ENCODE data around the gene ACTN1. TPM values are rescaled to one million over a fixed set of nuclear protein-coding genes. Genes with fewer than 3 reads are reported as not detected.

ACTN1 gene
- total RNA-seq, 1 donor, result 447 TPM

- DNase-seq (ENCODE audit: insufficient read length, low spot score, missing footprints), result no peak
- Histone ChIP-seq H3K27me3 (ENCODE audit: insufficient read depth, low read length) (no peaks in the 10 kb centered on the region), H3K36me3 (ENCODE audit: insufficient read depth, low read length) (peaks cover 88% of the 10 kb centered on the region), H3K4me3 (ENCODE audit: insufficient read depth, low read length) (no peak overlapping the region), H2AFZ (ENCODE audit: low read length) (no peak overlapping the region), H3K9me3 (ENCODE audit: low read depth, low read length) (no peaks in the 10 kb centered on the region), H3K4me1 (ENCODE audit: insufficient read depth, low read length) (peaks cover 10% of the 10 kb centered on the region), H3K4me2 (ENCODE audit: insufficient read depth, low read length) (no peak overlapping the region), H3K79me2 (ENCODE audit: insufficient read depth, low read length) (peaks cover 94% of the 10 kb centered on the region), H3K27ac (ENCODE audit: low read depth, low read length) (no peak overlapping the region), H4K20me1 (ENCODE audit: insufficient read depth, low read length) (peaks cover 72% of the 10 kb centered on the region)
- no peak for TF ChIP-seq CTCF (IDR thresholded peaks at IDR 0.05; ENCODE audit: extremely low read depth, low read depth, low read length)
Observed at GRCh38 chr14:68908201-68908600, 70.9 kb downstream of the ACTN1 start.

- Histone ChIP-seq H3K4me1 (ENCODE audit: insufficient read depth, low read length) (no peaks in the 10 kb centered on the region), H2AFZ (ENCODE audit: low read length) (no peak overlapping the region), H3K4me2 (ENCODE audit: insufficient read depth, low read length) (no peak overlapping the region), H3K27ac (ENCODE audit: low read depth, low read length) (no peak overlapping the region), H3K36me3 (ENCODE audit: insufficient read depth, low read length) (peaks cover 93% of the 10 kb centered on the region), H3K9me3 (ENCODE audit: low read depth, low read length) (no peaks in the 10 kb centered on the region), H3K4me3 (ENCODE audit: insufficient read depth, low read length) (no peak overlapping the region), H4K20me1 (ENCODE audit: insufficient read depth, low read length) (peaks cover 75% of the 10 kb centered on the region), H3K79me2 (ENCODE audit: insufficient read depth, low read length) (peaks cover 93% of the 10 kb centered on the region), H3K27me3 (ENCODE audit: insufficient read depth, low read length) (no peaks in the 10 kb centered on the region)
- no peak for TF ChIP-seq CTCF (IDR thresholded peaks at IDR 0.05; ENCODE audit: extremely low read depth, low read depth, low read length)
- peak; percentile 21 for DNase-seq (ENCODE audit: insufficient read length, low spot score, missing footprints)
Observed at GRCh38 chr14:68906439-68906838, 72.7 kb downstream of the ACTN1 start.

GRCh38 chr14:68905107-68905895 is 73.8 kb downstream of the ACTN1 start:
- H3K4me1 ChIP-seq (ENCODE audit: insufficient read depth, low read length), result no peaks in the 10 kb centered on the region
- peaks cover 91% of the 10 kb centered on the region for H3K79me2 ChIP-seq (ENCODE audit: insufficient read depth, low read length)
- H3K4me2 ChIP-seq (ENCODE audit: insufficient read depth, low read length), result no peak overlapping the region
- peaks cover 71% of the 10 kb centered on the region for H4K20me1 ChIP-seq (ENCODE audit: insufficient read depth, low read length)
- no peak overlapping the region for H3K4me3 ChIP-seq (ENCODE audit: insufficient read depth, low read length)
- no peaks in the 10 kb centered on the region for H3K27me3 ChIP-seq (ENCODE audit: insufficient read depth, low read length)
- no peak for TF ChIP-seq CTCF (IDR thresholded peaks at IDR 0.05; ENCODE audit: extremely low read depth, low read depth, low read length)
- no peaks in the 10 kb centered on the region for H3K9me3 ChIP-seq (ENCODE audit: low read depth, low read length)
- no peak overlapping the region for H3K27ac ChIP-seq (ENCODE audit: low read depth, low read length)
- no peak for DNase-seq (ENCODE audit: insufficient read length, low spot score, missing footprints)
- H3K36me3 ChIP-seq (ENCODE audit: insufficient read depth, low read length), result peaks cover 92% of the 10 kb centered on the region
- no peak overlapping the region for H2AFZ ChIP-seq (ENCODE audit: low read length)

GRCh38 chr14:68902357-68902756 is 76.7 kb downstream of the ACTN1 start:
- peak; percentile 75 for DNase-seq (ENCODE audit: insufficient read length, low spot score, missing footprints)
- TF ChIP-seq CTCF (IDR thresholded peaks at IDR 0.05; ENCODE audit: extremely low read depth, low read depth, low read length), result no peak
- Histone ChIP-seq H3K79me2 (ENCODE audit: insufficient read depth, low read length) (peaks cover 87% of the 10 kb centered on the region), H3K9me3 (ENCODE audit: low read depth, low read length) (no peaks in the 10 kb centered on the region), H3K4me2 (ENCODE audit: insufficient read depth, low read length) (no peak overlapping the region), H3K4me3 (ENCODE audit: insufficient read depth, low read length) (no peak overlapping the region), H4K20me1 (ENCODE audit: insufficient read depth, low read length) (peaks cover 74% of the 10 kb centered on the region), H3K4me1 (ENCODE audit: insufficient read depth, low read length) (peaks cover 5% of the 10 kb centered on the region), H2AFZ (ENCODE audit: low read length) (no peak overlapping the region), H3K27ac (ENCODE audit: low read depth, low read length) (peak overlapping the region; percentile 7), H3K36me3 (ENCODE audit: insufficient read depth, low read length) (peaks cover 92% of the 10 kb centered on the region), H3K27me3 (ENCODE audit: insufficient read depth, low read length) (no peaks in the 10 kb centered on the region)
